Measurements from ENCODE around the gene ADA. TPM values are rescaled to one million over a fixed set of nuclear protein-coding genes. Genes with fewer than 3 reads are reported as not detected.
A peak's percentile ranks its signal among the peaks of the same experiment; 100 is the strongest.

Gene ADA
- total RNA-seq, 1 experiment from 2014 or later = 4.1 TPM

DNA sequence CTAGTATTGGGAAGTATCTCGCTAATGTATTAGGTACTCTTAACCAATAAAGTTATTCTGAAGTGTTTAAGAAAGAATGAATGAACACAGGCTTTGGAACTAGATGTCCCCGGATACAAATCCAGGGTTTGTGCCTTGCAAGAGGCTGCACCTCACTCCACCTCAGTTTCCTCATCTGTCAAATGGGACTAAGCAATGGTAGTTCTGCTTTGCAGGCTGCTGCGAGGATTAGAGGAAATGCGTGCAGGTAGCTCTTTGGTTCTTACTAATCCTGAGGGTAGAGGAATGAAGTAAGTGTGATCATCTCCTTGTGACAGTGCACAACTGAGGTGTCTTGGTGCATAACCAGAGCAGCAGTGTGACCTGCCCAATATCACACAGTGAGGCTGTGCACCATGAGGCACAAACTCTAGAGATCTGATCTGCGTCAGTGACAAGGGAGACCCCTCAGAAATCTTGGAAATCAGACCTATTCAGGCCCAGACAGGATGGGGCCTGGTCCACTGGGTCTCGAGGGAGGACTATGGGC is 26.7 kb downstream of the ADA start:
- DNase-seq (ENCODE audit: low read depth) = no peak

DNA sequence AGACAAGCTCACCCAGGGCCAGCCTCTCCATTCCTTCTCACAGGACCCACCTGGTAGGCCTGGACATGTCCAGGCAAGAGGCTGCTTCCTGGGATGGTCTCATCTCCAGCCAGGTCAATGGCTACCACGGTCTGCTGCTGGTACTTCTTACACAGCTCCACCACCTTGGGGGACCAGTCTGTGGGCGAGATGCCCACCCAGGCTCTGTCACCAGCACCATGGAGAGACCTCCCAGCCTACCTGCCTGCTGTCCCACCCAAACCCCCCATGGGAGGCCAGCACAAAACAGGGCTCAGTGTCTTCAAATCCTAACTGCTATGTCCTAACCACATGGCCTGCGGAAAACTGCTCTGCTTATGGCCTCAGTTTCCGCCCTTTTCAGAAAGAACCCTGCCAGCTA is 27.3 kb downstream of the ADA start:
- no peak for DNase-seq (ENCODE audit: low read depth)

DNA sequence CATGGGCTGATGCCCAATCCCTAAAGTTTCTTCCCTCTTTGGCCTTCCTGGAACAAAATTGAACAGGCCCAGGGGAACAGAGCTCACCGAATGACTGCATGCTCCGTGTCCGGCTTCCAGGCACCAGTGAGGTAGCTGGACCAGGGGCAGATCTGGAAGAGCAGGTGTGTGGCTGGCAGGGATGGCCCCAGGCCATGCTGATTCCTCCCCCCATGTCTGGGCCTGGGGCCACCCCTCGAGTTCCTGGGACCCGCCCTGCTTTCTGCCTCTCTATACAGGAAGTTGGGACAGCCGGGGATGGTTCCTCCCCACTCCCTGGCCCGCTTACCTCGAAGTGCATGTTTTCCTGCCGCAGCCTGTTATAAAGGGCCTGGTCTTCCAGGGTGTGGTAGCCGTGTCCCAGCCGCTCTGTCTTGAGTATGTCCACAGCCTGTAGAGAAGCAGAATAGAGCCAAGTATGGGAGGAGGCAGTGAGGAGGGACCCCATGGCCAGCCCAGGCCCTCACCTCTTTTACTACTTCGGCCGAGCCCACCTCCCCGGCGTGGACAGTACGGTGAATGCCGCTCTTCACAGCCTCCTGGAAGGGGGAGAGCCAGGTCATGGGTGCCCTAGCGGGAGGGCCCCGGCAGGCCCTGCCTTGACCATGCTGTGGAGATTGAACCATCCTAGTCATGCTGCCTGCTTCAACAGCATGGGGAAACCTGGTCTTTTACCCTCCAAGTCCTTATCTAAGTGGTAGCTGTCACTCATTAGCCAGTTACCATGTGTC is 28.8 kb downstream of the ADA start:
- no peak for DNase-seq (ENCODE audit: low read depth)

DNA sequence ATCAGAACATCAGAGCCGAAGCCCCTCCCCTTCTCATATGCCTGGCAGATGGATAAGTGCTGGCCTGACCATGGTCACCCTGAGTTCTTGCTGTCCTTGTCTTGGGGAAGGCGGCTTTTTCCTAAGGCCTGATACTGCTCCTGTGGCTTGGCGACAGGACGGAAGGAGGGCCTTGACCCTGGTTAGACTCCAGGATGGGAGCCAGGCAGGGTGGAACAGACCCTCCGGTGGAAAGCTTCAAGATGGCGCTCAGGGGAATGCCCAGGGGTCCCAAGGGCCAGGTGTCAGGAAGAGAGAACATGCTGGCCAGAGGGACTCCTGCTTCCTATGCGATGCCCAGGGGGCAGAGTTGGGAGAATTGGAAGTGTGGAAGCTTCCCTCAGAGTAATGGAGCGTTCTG is 29.6 kb downstream of the ADA start:
- no peak for DNase-seq (ENCODE audit: low read depth)

DNA sequence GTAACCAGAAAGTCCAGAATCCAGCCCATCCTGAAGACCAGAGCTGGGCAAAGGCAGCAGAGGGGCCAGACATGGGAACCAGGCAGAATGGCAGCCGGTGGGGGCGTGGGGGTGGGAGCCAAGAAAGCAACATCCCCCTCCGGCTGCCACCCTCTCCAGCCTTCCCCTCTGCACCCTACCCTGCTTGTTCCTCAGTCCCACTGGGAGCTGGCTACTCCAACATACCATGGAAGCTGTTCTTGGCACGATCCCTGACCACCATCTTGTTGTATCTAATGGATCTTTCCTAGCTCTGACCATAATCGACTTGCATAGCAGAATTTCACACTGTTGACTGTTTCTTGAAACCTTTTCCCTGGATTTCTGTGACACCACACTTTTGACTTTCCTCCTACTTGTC is 30.2 kb downstream of the ADA start:
- DNase-seq (ENCODE audit: low read depth) = no peak

GRCh38 chr20:44620030-44620429 is 31.5 kb downstream of the ADA start:
- no peak for DNase-seq (ENCODE audit: low read depth)

- no peak for DNase-seq (ENCODE audit: low read depth)
Observed at GRCh38 chr20:44619294-44619693, 32.2 kb downstream of the ADA start.

GRCh38 chr20:44618318-44618731 is 33.2 kb downstream of the ADA start:
- DNase-seq (ENCODE audit: low read depth) = no peak

DNA sequence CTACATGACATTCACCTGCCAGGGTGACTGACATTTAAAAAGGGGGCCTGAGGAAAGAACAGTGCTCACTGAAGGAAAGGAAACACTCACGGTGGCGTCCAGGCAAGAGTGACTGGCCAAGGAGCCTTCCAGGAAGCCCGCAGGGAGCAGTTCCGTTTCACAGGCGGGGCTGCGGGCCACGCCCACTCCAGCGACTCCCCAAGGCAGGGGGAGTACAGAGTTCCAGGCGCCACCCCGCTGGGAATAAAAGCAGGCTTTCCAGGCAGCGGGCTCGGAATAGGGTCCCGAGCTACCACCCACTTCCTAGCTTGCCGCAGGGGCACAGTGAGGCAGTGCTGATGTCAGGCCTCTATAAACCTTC is 34.9 kb downstream of the ADA start:
- no peak for DNase-seq (ENCODE audit: low read depth)

GRCh38 chr20:44615876-44616603 is 35.5 kb downstream of the ADA start:
- peak; percentile 24 for DNase-seq (ENCODE audit: low read depth)

GRCh38 chr20:44615169-44615791 is 36.2 kb downstream of the ADA start:
- DNase-seq (ENCODE audit: low read depth) = peak; percentile 69

DNA sequence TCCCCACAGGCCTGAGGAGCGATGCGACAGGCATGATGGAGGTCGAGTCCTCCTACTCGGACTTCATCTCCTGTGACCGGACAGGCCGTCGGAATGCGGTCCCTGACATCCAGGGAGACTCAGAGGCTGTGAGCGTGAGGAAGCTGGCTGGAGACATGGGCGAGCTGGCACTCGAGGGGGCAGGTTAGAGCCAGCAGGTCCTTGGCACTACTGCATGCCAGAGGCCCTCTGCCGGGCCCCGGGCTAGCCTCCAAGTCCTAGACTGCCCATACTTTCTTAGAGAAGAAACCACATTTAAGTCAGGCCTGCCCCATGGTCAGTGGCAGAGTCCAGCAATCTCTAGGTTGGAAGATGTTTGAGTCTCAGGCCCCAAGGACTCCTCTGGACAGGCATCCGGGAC is 37.0 kb downstream of the ADA start:
- DNase-seq (ENCODE audit: low read depth) = no peak

GRCh38 chr20:44613575-44613974 is 37.9 kb downstream of the ADA start:
- DNase-seq (ENCODE audit: low read depth) = no peak

DNA sequence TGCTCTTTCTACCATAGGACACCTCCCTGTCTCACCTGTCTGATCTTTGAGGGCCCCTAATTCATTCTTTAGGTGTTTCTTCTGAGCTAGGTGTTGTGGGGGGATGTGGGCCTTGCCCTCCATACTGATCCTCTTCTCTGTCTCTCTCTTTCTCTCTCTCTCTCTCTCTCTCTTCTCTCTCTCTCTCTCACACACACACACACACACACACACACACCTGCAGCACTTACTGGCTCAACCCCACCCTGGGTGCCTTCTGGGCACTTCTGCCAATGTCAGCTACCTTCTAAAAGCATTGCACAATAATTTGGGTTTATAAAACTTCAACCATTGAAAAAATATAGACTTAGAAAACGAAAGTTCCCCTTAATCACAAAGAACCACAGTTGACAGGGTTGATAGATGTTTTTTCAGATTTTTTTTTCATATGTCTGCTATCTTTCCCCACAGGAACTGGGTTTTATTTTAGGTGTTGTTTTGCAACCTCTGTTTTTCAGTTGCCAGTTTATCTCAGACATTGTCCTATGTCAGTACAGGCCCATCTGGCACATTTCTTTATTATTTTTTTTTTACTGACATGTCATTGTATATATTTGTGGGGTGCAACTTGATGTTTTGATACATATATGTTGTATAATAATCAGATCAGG is 41.1 kb downstream of the ADA start:
- DNase-seq (ENCODE audit: low read depth) = no peak

- peak; percentile 77 for DNase-seq (ENCODE audit: low read depth)
Observed at GRCh38 chr20:44609516-44610312, 41.8 kb downstream of the ADA start.

- no peak for DNase-seq (ENCODE audit: low read depth)
Observed at GRCh38 chr20:44609006-44609515, 42.4 kb downstream of the ADA start.

- DNase-seq (ENCODE audit: low read depth) = no peak
Observed at GRCh38 chr20:44606725-44607441, 44.6 kb downstream of the ADA start.

- no peak for DNase-seq (ENCODE audit: low read depth)
Observed at GRCh38 chr20:44603327-44603726, 48.2 kb downstream of the ADA start.

DNA sequence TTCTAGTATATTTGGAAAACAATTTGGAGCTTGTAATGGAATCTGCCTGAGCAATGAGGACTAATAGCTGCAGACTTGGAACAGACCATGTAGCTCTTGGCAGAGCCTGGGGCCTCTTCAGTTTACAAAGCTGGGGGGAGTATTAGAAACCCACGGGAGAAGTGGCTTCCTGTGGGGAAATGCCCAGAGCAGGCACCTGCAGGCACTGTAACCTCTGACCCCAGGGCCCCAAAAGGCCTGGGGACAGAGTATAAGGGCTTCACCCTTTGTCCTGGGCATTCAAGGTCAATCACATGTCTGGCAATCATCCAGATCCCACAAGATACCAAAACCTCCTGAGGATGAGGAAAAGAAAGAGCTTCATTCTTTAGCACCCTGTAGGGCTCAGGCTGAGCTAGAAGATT is 49.7 kb downstream of the ADA start:
- no peak for DNase-seq (ENCODE audit: low read depth)

- DNase-seq (ENCODE audit: low read depth) = no peak
Observed at GRCh38 chr20:44601236-44601671, 50.2 kb downstream of the ADA start.
